ENCODE results near the gene CMAS.

DNA sequence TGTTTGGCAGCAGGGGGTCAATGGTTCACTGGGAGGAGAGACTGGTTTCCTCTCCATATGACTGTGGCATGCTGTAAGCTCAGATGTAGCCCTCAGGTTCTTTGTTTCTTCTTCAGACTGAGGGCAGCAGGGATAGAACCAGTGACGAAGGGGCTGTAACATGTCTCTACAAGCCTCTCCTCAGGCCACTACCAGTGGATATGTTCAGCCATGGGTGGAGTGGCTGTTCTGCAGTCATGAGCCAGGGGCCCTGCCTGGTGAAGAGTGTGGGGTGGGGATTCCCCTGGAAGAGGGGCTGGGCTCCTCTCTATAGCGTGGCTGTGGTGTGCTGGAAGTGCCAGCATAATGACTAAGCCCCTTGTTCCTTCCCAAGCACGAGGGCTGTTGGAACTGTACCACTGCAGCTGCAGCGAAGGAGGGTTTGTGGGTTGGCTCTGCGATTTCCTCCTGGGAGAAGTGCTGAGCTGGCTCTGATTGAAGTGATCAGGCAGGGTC, 55.8 kb downstream of the CMAS start:
- TF ChIP-seq POLR2AphosphoS5 (IDR thresholded peaks at IDR 0.05; ENCODE audit: low read depth) (no peak), GABPA (IDR thresholded peaks at IDR 0.05; ENCODE audit: low read depth) (no peak), SPI1 (IDR thresholded peaks at IDR 0.05; ENCODE audit: borderline replicate concordance, low read depth) (no peak; the same call in 1 of the 2 replicates)
- TF ChIP-seq, protein P1, sequence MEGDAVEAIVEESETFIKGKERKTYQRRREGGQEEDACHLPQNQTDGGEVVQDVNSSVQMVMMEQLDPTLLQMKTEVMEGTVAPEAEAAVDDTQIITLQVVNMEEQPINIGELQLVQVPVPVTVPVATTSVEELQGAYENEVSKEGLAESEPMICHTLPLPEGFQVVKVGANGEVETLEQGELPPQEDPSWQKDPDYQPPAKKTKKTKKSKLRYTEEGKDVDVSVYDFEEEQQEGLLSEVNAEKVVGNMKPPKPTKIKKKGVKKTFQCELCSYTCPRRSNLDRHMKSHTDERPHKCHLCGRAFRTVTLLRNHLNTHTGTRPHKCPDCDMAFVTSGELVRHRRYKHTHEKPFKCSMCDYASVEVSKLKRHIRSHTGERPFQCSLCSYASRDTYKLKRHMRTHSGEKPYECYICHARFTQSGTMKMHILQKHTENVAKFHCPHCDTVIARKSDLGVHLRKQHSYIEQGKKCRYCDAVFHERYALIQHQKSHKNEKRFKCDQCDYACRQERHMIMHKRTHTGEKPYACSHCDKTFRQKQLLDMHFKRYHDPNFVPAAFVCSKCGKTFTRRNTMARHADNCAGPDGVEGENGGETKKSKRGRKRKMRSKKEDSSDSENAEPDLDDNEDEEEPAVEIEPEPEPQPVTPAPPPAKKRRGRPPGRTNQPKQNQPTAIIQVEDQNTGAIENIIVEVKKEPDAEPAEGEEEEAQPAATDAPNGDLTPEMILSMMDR (IDR thresholded peaks at IDR 0.05; ENCODE audit: insufficient read depth, low read length), result no peak

Measured in HL-60 (cell line).